Keratinocyte (primary cell): ENCODE results near the gene PIP4K2C.

Experiments used
- EZH2 ChIP-seq: IDR thresholded peaks from one replicate; pipeline ENCODE4 v1.6.1; 2012; ENCODE audit warnings: inconsistent platforms, mild to moderate bottlenecking, low read length, moderate library complexity
- TF ChIP-seq, protein P1 (sequence below), 3 experiments: IDR thresholded peaks in 1 of 3; conservative IDR thresholded peaks in 1 of 3; optimal IDR thresholded peaks in 1 of 3; 2 replicates in 2 of 3; 3 replicates in 1 of 3; pipeline versions ENCODE3 to v1.5.1; 2011; ENCODE audit warnings: low read length in 3 of 3, mild to moderate bottlenecking in 3 of 3, moderate library complexity in 2 of 3, control low read depth in 1 of 3, inconsistent platforms in 1 of 3; ENCODE audit not compliant: insufficient read depth in 2 of 3; ENCODE audit errors: extremely low read depth in 1 of 3

DNA sequence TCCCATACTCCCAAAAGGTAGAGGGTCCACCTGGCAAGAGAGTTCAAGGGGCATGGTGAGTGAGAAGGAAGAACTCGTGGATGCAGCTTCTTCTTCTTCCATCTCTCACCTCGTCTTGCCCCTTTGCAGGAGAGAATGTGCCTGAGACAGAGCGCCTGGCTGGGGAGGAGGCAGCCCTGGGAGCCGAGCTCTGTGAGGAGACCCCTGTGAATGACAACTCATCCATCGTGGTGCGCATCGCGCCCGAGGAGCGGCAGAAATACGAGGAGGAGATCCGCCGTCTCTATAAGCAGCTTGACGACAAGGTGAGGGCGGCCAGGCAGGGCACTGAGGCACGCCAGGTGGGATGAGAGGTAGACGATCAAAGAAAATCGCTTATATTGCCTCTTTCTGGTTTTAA lies 21.1 kb upstream of the PIP4K2C start:
- TF ChIP-seq, protein P1, sequence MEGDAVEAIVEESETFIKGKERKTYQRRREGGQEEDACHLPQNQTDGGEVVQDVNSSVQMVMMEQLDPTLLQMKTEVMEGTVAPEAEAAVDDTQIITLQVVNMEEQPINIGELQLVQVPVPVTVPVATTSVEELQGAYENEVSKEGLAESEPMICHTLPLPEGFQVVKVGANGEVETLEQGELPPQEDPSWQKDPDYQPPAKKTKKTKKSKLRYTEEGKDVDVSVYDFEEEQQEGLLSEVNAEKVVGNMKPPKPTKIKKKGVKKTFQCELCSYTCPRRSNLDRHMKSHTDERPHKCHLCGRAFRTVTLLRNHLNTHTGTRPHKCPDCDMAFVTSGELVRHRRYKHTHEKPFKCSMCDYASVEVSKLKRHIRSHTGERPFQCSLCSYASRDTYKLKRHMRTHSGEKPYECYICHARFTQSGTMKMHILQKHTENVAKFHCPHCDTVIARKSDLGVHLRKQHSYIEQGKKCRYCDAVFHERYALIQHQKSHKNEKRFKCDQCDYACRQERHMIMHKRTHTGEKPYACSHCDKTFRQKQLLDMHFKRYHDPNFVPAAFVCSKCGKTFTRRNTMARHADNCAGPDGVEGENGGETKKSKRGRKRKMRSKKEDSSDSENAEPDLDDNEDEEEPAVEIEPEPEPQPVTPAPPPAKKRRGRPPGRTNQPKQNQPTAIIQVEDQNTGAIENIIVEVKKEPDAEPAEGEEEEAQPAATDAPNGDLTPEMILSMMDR (optimal IDR thresholded peaks at IDR 0.05 in 1 of 3, IDR thresholded peaks at IDR 0.05 in 1 of 3, conservative IDR thresholded peaks at IDR 0.05 in 1 of 3; ENCODE audit: extremely low read depth in 1 of 3, insufficient read depth in 2 of 3, low read length in 3 of 3), result no peak
- no peak for TF ChIP-seq EZH2
